ENCODE results near the gene NFAM1.

The NFAM1 gene

DNA sequence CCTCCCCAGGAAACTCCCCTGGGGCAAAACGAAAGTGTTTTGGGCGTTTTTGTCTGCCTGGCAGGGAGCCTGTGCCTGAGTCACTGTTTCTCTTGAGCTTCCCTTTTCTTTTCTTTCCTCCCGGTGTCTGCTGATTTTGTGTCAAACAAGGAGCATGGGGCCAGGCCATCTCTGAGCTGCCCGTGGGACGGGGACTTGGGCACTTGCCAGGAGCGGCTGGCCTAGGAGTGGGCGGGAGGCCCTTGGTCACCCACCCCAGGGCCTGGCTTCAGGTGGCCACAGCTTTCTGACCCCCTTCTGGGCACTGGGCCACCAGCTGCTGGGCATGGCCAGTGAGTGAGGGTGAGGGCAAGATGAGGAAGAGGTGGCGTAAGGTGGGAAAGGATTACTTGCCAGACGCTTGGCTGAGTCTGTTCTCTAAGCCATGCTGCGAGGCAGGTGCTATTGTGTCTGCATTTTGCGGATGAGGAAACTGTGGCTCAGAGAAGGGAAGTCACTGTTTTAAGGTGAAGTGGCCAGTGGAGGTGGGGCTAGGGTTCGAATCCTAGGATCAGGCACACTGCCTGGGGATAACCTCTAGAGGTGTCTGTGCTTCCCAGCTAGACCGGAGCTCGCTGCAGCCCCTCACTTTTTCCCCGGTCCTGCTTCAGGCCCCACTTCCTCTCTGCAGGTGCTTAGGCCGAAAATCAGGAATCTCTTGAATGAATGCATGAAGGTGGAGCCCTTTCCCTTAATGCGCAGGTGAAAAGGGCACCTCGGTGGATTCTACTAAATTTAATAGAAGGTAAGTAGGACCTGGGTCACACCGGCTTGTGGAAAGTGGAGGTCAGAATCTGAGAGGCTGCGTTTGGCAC, 7.8 kb upstream of the NFAM1 start:
- no peak for DNase-seq (ENCODE audit: low spot score)

DNA sequence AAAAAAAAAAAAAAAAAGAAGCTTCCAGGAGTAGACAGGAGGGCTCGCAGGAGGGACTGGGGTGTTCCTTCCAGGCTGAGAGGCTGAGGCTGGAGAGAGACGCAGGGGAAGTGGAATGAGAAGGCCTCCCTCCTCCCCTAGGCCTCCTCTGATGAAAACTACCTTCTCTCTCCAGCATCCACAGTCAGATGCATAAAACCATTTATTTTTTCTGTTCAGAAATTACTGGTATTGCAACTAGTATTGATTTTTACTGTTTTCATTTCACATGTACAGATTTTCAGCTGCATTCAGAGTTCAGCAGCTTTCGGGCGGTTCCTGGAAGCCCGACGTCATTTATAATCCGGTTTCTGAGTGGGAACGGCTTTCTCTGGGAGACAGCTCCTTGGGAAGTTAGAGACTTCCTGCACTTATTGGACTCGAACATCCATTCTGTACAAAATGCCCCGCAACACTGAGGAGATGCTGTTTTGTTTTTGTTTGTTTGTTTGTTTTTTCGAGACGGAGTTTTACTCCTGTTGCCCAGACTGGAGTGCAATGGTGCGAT, 6.9 kb upstream of the NFAM1 start:
- no peak for DNase-seq (ENCODE audit: low spot score)

DNA sequence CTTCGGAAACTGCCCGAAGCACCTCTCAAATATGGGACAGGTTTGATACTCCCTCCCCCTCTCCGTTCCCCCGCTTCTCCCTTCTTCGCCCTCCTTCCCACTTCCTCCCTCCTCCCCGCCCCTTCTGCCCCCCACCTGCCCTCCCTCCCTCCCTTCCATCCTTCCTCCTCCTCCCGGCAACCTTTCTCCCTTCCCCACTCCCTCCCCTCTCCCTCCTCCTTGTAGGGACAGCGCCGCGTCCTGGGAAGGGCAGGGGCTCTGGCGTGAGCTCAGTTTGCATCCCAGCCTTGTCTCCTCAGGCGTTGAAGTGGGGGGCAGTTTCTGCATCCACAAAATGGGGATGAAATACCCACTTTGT, 6.1 kb upstream of the NFAM1 start:
- DNase-seq (ENCODE audit: low spot score) = no peak

DNA sequence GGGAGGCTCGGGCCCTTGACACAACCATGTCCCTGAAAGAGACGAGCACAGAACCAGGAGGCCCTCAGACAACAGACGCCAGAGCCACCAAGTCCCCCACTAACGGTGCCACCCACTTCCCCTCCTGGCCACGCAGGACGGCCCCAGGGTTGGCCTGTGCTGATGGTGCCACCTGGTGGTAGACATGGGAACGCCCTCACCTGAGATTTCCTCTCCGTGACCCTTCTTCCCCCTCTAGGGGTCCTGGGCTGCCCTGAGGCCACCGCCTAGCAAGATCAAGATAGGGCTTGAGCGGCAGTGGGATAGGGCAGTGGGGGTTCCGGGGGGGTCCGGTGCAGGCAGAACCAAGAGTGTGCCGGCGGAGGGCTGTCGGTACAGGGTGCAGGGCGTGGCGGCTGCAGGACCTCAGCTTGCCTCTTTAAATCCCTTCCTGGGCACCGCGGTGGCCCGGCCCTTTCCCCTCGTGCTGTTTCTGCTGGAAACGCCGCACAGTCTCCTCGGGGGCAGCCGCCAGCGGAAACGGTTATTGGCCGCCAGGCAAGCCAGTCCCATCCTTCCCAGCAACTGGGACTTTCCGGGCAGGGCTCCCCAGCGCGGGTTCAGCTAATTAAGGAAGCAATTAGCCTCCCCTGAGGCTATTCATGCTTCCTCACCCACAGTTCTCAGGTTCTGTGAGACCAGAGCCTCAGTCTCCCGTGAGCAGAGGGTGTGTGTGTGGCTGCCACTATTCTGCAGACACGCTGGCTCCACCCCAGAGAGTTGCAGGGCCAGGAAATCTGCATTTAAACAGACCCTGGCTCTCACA, 5.5 kb upstream of the NFAM1 start:
- no peak for DNase-seq (ENCODE audit: low spot score)

DNA sequence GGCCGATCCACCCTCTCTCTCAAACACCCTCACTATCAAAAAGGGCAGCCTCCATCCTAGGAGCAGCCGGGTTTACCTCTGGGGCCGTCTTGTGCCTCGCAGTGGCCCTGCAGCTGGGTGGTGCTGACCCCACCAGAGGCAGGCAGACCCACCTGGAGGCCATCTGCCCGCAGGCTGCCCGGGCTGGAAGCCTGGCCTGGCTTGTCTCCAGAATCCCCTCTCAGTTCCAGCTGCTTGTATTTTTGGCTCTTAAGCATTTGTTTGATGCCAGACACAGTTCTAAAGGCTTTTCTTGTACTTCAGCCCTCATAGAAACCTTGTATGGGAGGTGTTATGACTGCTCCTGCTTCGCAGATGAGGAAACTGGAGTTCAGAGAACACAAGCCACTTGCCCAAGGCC, 4.2 kb upstream of the NFAM1 start:
- DNase-seq (ENCODE audit: low spot score) = no peak

GRCh38 chr22:42434748-42435425, 2.7 kb upstream of the NFAM1 start:
- no peak for DNase-seq (ENCODE audit: low spot score)

GRCh38 chr22:42433754-42434682, 1.8 kb upstream of the NFAM1 start:
- DNase-seq (ENCODE audit: low spot score) = no peak

GRCh38 chr22:42432818-42433217, 615 bp upstream of the NFAM1 start:
- DNase-seq (ENCODE audit: low spot score) = no peak

DNA sequence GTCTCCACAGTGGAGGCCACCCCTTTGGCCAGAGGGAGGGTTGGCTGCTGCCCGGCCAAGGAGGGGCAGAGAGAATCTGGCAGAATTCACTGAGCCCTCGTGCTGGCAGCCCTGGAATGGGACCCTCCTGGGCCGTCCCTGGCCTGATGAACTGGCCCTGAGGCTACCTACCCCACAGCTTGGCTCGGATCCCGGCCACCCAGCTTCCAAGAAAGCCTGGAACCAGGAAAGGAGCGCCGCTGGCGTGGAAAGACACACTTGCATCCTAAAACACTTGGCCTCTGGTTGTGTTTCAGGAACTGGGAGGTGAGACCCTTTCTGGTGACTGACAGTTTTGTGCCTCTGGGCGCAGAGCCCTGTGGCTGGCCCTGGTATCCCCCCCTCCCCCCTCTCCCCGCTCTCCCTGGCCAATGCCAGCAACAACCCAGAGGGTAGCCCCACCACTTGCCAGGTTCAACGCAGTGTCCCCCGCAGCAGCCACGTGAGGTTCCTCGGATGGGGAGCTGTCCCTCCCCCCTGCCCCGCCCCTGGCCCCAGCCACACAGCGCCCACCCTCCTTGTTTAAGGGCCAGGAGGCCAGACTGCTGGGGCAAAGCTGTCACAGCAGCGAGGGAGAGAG, 693 bp downstream of the NFAM1 start:
- no peak for DNase-seq (ENCODE audit: low spot score)

- no peak for DNase-seq (ENCODE audit: low spot score)
Measured at GRCh38 chr22:42430528-42431125, 1.6 kb downstream of the NFAM1 start.

DNA sequence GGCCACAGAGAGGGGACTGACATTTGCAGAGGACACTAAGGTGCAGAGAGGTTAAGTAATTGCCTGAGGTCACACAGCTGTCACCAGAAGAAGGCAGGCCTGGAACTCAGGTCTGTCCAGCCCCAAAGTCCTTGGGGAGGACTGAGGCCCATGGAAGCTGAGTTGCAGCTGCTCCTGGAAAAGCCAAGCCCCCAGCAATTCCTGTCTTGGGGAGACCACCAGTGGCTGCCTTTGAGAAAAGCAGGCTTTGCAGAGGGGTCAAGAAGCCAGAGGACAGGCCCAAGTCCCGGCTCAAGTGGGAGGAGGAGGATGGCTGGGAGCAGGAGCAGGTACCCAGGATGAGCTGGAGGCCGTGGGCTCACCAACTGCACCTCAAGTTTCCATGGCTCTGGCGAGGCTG, 3.4 kb downstream of the NFAM1 start:
- DNase-seq (ENCODE audit: low spot score) = no peak

- no peak for DNase-seq (ENCODE audit: low spot score)
Measured at GRCh38 chr22:42428025-42428424, 4.2 kb downstream of the NFAM1 start.

- no peak for DNase-seq (ENCODE audit: low spot score)
Measured at GRCh38 chr22:42427167-42427566, 5.0 kb downstream of the NFAM1 start.

DNA sequence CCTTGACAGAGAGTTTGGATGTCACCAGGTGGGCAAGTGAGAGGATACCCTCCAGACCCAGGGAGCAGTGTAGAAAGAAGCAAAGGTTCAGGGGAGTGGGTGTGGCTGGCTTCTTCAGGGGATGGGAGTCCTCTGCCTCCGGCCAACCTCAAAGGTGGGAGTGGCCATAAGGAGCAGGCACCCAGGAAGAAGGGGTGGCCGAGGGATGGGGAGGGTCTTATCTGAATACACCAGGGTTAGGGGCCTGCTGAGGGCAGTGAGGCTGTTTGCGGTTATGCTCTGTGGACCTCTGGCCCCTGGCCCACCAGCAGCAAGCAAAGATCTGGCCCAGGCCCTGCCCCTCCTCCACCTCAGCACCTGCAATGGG, 6.2 kb downstream of the NFAM1 start:
- no peak for DNase-seq (ENCODE audit: low spot score)

DNA sequence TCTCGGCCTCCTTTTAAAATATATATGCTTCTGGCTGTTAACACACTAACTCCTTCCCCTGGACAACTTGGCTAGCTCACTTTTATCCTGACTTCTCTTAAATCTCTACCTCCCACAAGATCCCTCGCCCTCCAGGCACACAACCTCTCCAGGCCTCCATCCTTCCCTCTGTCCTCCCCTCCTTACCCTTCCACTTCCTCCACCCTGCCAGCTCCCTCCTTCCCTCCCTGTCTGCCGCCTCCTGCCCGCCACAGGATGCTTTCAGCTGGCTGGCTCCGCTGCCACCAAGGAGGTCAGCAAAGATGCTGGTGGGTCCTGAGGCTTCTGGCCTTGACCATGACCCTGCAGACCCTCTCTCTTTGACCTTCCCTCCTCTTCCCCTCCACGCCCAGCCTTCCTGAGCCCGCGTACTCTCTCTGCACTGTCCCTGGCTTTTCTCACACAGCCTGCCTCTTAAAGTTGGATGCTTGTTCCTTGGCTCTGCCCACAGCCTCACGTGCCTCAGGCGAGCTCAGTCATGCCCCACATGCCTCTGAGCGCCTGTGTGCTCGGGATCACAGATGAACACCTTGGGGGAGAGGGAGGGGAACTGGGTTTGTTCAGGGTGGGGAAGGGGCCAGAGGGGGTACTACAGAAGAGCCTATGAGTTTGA, 6.7 kb downstream of the NFAM1 start:
- DNase-seq (ENCODE audit: low spot score) = no peak

GRCh38 chr22:42419243-42419881, 12.8 kb downstream of the NFAM1 start:
- peak; percentile 26 for DNase-seq (ENCODE audit: low spot score)

DNA sequence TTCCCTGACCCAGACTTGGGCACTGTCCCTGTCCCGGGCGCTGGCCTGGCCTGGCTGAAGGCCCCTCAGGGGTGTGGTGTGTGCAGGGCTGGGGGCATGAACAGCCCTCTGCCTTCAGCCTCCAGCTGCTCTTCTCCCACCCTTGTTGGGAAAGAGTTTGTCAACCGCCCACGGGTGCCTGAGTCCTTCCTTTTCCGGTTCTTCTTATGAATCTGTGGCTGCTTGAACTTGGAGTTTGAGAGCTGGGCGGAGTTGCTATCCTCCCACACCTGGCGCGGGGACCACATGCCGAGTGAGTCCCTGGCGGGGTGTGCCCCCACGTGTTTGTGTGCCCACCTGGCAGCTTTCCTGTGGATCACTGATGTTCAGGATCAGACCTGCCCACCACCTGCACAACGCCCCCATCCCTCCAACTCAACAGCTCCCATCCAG, 13.4 kb downstream of the NFAM1 start:
- no peak for DNase-seq (ENCODE audit: low spot score)

DNA sequence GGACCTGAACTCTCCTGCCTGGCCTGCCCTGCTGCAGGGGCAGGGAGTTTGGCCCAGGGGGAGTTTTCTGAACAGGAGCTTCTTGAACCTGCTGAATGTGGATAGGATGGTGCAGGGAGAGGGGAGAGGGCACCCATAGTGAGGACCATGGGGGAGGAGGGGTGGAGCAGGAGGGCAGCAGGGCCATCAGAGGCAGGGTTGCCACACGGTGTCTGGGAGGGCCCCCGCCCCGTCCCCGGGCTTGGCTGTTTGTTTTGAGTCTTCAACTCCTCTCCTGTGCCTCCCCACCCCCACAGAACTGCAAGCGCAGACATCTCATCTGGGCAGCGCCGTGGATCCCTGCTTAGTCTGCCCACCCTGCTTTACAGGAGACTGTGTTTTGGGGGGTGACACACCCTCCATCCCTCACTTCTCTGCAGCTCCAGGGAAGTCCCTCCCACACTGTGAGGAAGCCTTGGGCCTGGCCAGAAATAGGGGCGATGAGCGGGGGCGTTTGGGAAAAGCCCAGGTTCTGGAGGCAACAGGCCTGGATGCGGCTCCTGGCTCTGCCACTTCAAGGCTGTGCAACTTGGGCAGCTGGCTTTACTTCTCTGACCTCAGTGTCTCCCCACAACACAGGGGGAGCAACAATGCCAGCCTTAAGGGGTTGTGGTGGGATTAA, 14.4 kb downstream of the NFAM1 start:
- no peak for DNase-seq (ENCODE audit: low spot score)

DNA sequence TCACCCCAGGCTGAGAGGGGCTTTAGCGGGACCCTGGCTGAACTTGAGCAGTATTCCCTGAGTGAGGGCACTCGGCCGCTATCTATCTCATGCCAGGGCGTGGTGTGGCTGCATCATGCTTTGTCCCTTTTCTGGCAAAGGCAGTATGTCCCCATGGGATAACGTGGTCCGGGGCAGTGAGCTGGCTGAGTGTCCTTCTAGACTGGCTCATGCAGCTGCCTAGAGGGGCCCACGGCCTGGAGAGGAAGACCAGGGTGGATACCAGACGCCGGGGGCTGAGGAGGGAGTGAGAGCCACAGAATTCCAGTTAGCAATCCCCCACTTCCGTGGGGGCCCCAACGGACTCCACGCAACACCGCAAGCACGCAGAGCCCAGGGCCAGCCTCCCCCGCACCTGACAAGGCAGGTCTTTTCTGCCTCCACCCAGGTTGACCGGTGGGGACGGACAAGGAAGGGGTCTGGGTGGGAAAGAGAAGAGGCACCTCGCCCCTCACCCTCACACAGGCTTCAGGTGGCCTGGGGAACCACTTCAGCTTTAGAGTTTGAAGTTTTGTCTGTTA, 15.5 kb downstream of the NFAM1 start:
- DNase-seq (ENCODE audit: low spot score) = no peak

All from kidney capillary endothelial cell (primary cell).